KMS-11 (cell line): ENCODE results near the gene DGKQ.

Source experiments
- H2AFZ ChIP-seq: fragments of 200-600 bp; sonication (generic); 2 replicates; pipeline ENCODE4 v1.6.1; 2016; ENCODE audit warnings: antibody characterized with exemption, mixed run types, low read depth
- H3K27ac ChIP-seq: fragments of 200-600 bp; sonication (generic); 2 replicates; pipeline ENCODE4 v1.6.1; 2016; ENCODE audit warnings: mild to moderate bottlenecking, mixed run types
- H3K27me3 ChIP-seq: fragments of 200-600 bp; sonication (generic); 2 replicates; pipeline ENCODE4 v1.6.1; 2017; ENCODE audit warnings: mild to moderate bottlenecking, low read depth, mixed run types, moderate library complexity; ENCODE audit not compliant: insufficient read depth
- H3K36me3 ChIP-seq: fragments of 200-600 bp; sonication (generic); 2 replicates; pipeline ENCODE4 v1.6.1; 2017; ENCODE audit warnings: mild to moderate bottlenecking, mixed run types; ENCODE audit not compliant: insufficient read depth
- H3K4me1 ChIP-seq: fragments of 200-600 bp; sonication (generic); 2 replicates; pipeline ENCODE4 v1.6.1; 2016; ENCODE audit warnings: mild to moderate bottlenecking, low read depth, mixed run types; ENCODE audit not compliant: poor library complexity, severe bottlenecking
- H3K4me2 ChIP-seq: fragments of 200-600 bp; sonication (generic); 2 replicates; pipeline ENCODE4 v1.7.0; 2016; ENCODE audit warnings: mild to moderate bottlenecking, mixed run types
- H3K4me3 ChIP-seq: fragments of 200-600 bp; sonication (generic); IDR thresholded peaks from 2 replicates; pipeline ENCODE4 v1.6.1; 2017; ENCODE audit warnings: low read depth, low read length, mixed read lengths; ENCODE audit not compliant: insufficient read depth
- H3K79me2 ChIP-seq: fragments of 200-600 bp; sonication (generic); 2 replicates; pipeline ENCODE4 v1.6.1; 2016; ENCODE audit warnings: low read depth, mixed run types; ENCODE audit not compliant: insufficient read depth
- H3K9ac ChIP-seq: fragments of 200-600 bp; sonication (generic); 2 replicates; pipeline ENCODE4 v1.6.1; 2016; ENCODE audit warnings: mild to moderate bottlenecking, mixed run types
- H4K20me1 ChIP-seq: fragments of 200-600 bp; sonication (generic); 2 replicates; pipeline ENCODE4 v1.6.1; 2016; ENCODE audit warnings: mild to moderate bottlenecking, mixed run types; ENCODE audit not compliant: insufficient read depth
- TF ChIP-seq, protein P1 (sequence below): fragments of 200-600 bp; sonication (generic); conservative IDR thresholded peaks from 2 replicates; pipeline ENCODE4 v1.6.1; 2017; ENCODE audit warnings: low read depth, mild to moderate bottlenecking, antibody characterized with exemption, low read length, moderate library complexity, mixed read lengths

The DGKQ gene

DNA sequence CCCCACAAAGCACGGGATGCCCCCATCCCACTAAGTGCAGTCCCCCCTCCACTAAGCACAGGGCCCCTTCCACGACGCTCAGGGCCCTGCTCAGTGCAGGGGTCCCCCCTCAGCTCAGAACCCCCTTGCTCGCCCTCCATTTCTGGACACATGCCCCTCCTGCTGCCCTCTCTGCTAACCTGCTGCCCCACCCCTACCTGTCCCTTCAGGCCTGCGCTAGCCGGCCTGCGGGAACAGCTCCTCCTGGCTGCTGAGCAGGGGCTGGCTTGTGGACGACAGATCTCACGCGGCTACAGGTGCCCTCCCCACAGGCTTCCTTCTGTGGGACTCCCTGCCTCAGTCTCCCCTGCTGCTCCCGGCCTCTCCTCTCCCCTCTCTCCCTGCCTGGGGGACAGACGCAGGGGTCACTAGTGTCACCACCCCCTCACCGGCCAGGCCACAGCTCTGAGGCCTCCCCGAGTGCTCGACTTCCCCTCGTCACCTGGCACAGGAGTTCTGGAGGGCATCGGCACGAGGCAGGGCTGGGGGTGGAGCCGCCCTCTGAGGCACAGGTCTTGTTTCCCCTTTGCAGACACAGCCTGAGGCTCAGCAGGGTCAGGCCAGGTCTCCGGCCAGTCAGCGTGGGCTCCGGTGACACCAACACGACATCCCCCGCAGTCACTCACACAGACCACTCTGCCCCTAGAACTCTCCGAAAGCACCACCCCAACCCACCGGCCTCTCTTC is 62.8 kb downstream of the DGKQ start:
- Histone ChIP-seq H3K79me2 (peaks cover 5% of the 10 kb centered on the region; the same call in 1 of the 2 replicates), H4K20me1 (no peaks in the 10 kb centered on the region)
- TF ChIP-seq, protein P1, sequence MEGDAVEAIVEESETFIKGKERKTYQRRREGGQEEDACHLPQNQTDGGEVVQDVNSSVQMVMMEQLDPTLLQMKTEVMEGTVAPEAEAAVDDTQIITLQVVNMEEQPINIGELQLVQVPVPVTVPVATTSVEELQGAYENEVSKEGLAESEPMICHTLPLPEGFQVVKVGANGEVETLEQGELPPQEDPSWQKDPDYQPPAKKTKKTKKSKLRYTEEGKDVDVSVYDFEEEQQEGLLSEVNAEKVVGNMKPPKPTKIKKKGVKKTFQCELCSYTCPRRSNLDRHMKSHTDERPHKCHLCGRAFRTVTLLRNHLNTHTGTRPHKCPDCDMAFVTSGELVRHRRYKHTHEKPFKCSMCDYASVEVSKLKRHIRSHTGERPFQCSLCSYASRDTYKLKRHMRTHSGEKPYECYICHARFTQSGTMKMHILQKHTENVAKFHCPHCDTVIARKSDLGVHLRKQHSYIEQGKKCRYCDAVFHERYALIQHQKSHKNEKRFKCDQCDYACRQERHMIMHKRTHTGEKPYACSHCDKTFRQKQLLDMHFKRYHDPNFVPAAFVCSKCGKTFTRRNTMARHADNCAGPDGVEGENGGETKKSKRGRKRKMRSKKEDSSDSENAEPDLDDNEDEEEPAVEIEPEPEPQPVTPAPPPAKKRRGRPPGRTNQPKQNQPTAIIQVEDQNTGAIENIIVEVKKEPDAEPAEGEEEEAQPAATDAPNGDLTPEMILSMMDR: no peak

DNA sequence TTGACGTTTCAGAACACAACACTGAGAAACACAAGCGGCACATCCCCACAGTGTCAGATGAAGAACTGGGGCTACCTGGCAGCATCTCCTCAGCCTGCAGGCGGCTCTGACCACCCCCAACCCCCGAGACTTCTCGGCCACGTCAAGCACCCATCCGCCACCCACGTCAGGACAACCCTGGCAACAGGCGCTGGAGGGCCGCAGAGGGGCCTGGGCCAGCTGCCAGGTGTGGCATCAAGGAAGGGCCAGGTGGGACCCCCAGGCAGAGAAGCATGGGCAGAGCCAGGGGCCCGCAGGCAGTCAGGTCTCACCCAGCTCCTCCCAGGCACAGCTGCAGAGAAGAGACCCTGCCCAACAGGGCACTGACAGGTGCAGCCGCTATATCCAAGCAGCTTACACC is 63.5 kb downstream of the DGKQ start:
- Histone ChIP-seq H3K36me3 (no peaks in the 10 kb centered on the region), H3K4me1 (no peaks in the 10 kb centered on the region), H3K9ac (no peak overlapping the region), H3K4me2 (no peak overlapping the region), H3K27me3 (no peaks in the 10 kb centered on the region), H3K27ac (no peak overlapping the region), H4K20me1 (no peaks in the 10 kb centered on the region), H3K79me2 (no peaks in the 10 kb centered on the region), H2AFZ (no peak overlapping the region), H3K4me3 (no peak overlapping the region)
- TF ChIP-seq, protein P1: no peak

More for the DNA sequence above, 62.8 kb downstream of the DGKQ start:
- H3K4me2 ChIP-seq: no peak overlapping the region
- no peak overlapping the region for H3K27ac ChIP-seq
- no peak overlapping the region for H2AFZ ChIP-seq
- no peak overlapping the region for H3K9ac ChIP-seq
- no peak overlapping the region for H3K4me3 ChIP-seq
- H3K36me3 ChIP-seq: no peaks in the 10 kb centered on the region
- H3K27me3 ChIP-seq: no peaks in the 10 kb centered on the region
- H3K4me1 ChIP-seq: no peaks in the 10 kb centered on the region

DNA sequence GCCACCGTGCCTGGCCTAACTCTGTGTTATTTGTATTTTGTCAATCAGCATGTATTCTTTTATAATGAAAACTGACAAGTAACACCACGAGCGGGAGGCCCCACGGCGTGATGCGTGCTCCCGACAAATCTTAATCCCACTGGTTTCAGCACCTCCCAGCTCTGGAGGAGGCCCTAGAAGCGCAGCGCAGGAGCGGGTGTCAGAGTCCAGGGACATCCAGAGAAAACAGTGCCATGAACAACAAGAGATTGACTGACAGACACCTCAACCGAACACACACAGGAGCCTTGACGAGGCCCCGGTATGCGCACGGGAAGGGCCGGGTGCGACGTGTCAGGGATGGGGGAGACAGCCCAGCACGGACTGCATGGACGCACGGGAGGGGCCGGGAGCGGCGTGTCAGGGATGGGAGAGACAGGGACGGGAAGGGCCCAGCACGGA is 64.2 kb downstream of the DGKQ start:
- Histone ChIP-seq H3K4me2 (no peak overlapping the region), H3K27ac (no peak overlapping the region), H3K79me2 (no peaks in the 10 kb centered on the region), H3K27me3 (no peaks in the 10 kb centered on the region), H4K20me1 (no peaks in the 10 kb centered on the region), H3K9ac (no peak overlapping the region), H3K4me3 (no peak overlapping the region), H2AFZ (no peak overlapping the region), H3K4me1 (no peaks in the 10 kb centered on the region), H3K36me3 (no peaks in the 10 kb centered on the region)
- TF ChIP-seq, protein P1: no peak
